Hepatic stellate cell (primary cell): ENCODE data around the gene CDK14.
"Not testable (repeated sequence)": the region's sequence is repeated elsewhere in the genome, so short reads cannot be mapped to it uniquely, and the experiment has no call there.

Experiments
- DNase-seq: peaks from one replicate; pipeline ENCODE4 v3.0.0; 2011; ENCODE audit warnings: low spot score

Gene CDK14

GRCh38 chr7:90719155-90719554 lies 123.0 kb downstream of the CDK14 start:
- no peak for DNase-seq

- DNase-seq = peak; percentile 15
These were observed 125.1 kb downstream of the CDK14 start for GRCh38 chr7:90720984-90721760.

DNA sequence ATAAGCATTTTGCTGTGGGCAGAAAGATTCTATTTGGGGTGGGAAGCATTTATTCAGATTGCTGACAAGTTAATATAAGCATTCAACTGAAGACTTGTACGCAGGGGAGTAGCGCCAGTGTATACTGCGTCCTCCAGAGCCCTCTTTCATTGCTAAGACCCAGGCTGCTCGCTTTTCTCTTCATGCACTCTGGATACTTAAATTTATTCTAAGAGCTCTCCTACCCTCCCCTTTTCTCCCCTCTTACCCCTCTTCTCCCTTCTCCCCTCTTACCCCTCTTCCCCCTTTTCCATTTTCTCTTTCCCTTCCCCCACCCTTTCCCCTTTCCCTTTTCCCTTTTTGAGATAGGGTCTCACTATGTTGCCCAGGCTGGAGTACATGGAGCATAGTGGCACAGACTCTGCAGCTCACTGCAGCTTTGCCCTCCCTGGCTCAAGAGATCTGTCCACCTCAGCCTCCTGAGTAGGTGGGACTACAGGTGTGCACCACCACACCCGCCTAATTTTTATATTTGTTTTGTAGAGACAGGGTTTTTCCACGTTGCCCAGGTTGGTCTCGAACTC lies 125.8 kb downstream of the CDK14 start:
- DNase-seq = no peak

- DNase-seq = no peak
These were observed 127.1 kb downstream of the CDK14 start for GRCh38 chr7:90723233-90723632.

DNA sequence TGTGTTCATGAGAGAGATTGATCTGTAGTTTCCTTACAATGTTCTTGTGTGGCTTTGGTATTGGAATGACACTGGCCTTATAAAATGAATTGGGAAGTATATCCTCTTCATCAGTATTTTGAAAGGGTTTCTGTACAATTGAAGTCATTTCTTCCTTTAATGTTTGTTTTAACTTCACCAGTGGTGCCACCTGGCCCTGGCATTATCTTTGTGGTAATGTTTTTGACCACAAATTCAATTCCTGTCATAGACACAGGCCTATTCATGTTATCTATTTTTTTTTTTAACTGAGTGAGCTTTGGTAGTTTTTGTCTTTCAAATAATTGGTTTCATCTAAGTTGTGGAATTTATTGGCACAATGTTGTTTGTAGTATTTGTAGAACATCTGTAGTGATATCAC lies 127.7 kb downstream of the CDK14 start:
- DNase-seq = no peak

- no peak for DNase-seq
These were observed 130.0 kb downstream of the CDK14 start for GRCh38 chr7:90726120-90726519.

- DNase-seq = no peak
These were observed 130.5 kb downstream of the CDK14 start for GRCh38 chr7:90726623-90727022.

- no peak for DNase-seq
These were observed 131.3 kb downstream of the CDK14 start for GRCh38 chr7:90727412-90727811.

- DNase-seq = no peak
These were observed 132.4 kb downstream of the CDK14 start for GRCh38 chr7:90728568-90728967.

- DNase-seq = not testable (repeated sequence)
These were observed 139.6 kb downstream of the CDK14 start for GRCh38 chr7:90735611-90736280.

GRCh38 chr7:90736316-90736715 lies 140.2 kb downstream of the CDK14 start:
- DNase-seq = no peak

GRCh38 chr7:90736968-90737939 lies 141.1 kb downstream of the CDK14 start:
- DNase-seq = no peak

GRCh38 chr7:90738249-90738648 lies 142.1 kb downstream of the CDK14 start:
- DNase-seq = no peak

- no peak for DNase-seq
These were observed 143.6 kb downstream of the CDK14 start for GRCh38 chr7:90739716-90740115.

DNA sequence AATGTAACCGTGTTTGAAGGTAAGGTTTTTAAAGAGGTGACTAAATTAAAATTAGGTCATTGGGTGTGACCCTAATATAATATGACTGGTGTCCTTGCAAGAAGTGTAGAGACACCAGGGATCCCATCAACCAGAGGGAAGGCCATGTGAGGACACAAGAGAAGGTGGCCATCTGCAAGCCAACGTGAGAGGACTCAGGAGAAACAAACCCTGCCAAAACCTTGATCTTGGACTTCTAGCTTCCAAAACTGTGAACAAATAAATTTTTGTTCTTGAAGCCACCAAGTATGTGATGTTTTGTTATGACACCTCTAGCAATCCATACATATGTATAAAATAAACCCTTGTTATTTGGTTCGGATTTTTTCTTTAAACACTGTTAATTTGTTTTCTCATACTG lies 144.3 kb downstream of the CDK14 start:
- DNase-seq = no peak

GRCh38 chr7:90743626-90744025 lies 147.5 kb downstream of the CDK14 start:
- DNase-seq = no peak

DNA sequence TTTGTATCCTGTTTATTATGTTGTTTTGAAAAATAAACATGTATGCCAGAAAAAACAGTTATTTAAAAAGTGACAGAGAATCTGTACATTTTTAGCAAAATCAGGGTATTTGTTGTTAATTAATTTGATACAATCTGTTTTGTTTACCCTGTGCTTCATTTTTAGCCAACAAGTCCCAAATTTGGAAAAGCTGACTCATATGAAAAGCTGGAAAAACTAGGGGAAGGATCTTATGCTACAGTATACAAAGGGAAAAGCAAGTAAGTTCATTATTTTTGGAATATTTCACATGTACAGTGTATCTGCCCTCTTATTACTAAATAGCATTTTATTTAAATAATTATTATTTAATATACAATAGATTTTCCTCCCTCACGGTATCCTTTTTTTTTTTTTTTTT lies 151.4 kb downstream of the CDK14 start:
- no peak for DNase-seq

DNA sequence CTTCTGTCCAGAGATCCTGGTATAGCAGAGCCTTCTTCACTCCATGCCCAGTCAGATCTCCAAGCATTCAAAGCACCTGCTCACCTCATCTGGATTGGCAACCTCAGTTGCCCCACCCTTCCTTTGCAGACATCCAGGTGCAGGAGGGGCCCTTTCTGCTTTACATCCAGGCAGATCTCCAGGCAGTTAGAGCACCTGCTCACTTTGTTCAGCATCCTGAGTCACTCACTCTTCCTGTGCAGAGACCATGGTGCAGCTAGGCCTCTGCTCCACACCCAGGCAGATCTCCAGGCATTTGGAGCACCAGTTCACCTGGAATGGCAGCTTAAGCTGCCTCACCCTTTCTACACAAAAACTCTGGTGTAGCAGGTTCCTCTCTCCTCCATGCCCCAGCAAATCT lies 153.1 kb downstream of the CDK14 start:
- DNase-seq = no peak

- no peak for DNase-seq
These were observed 153.7 kb downstream of the CDK14 start for GRCh38 chr7:90749774-90750173.

DNA sequence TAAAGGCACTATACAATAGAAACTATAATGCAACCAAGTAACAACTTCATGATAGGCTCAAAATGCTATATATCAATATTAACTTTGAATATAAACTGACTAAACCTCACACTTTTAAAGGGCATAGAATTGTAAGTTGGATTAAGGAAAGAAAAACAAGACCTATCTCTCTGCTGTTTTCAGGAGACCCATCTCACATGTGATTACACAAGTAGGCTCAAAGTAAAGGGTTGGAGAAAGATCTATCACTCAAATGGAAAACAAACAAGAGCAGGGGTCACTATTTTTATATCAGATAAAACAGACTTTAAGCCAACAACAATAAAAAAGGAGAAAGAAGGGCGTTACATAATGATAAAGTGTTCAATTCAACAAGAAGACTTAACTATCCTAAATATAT lies 155.5 kb downstream of the CDK14 start:
- no peak for DNase-seq

DNA sequence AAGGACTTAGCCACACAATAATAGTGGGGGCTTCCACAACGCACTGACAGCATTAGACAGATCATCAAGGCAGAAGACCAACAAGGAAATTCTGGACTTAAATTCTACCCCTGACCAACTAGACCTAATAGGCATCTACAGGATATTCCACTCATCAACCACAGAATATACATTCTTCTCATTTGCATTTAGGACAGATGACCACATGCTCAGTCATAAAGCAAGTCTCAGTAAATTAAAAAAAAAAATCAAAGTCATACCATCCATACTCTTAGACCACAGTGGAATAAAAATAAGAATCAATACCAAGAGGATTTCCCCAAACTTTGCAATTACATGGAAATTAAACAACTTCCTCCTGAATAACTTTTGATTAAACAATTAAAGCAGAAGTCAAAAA lies 155.9 kb downstream of the CDK14 start:
- no peak for DNase-seq

- no peak for DNase-seq
These were observed 158.9 kb downstream of the CDK14 start for GRCh38 chr7:90755041-90755440.
